Measurements from ENCODE around the gene LCN9.

- TF ChIP-seq, protein P1, sequence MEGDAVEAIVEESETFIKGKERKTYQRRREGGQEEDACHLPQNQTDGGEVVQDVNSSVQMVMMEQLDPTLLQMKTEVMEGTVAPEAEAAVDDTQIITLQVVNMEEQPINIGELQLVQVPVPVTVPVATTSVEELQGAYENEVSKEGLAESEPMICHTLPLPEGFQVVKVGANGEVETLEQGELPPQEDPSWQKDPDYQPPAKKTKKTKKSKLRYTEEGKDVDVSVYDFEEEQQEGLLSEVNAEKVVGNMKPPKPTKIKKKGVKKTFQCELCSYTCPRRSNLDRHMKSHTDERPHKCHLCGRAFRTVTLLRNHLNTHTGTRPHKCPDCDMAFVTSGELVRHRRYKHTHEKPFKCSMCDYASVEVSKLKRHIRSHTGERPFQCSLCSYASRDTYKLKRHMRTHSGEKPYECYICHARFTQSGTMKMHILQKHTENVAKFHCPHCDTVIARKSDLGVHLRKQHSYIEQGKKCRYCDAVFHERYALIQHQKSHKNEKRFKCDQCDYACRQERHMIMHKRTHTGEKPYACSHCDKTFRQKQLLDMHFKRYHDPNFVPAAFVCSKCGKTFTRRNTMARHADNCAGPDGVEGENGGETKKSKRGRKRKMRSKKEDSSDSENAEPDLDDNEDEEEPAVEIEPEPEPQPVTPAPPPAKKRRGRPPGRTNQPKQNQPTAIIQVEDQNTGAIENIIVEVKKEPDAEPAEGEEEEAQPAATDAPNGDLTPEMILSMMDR (IDR thresholded peaks at IDR 0.05), result no peak
- TF ChIP-seq POLR2A (IDR thresholded peaks at IDR 0.05), result no peak
These were observed 5.7 kb upstream of the LCN9 start for GRCh38 chr9:135657416-135657815.
